ENCODE results near the gene FHIT. TPM values are rescaled to one million over a fixed set of nuclear protein-coding genes. Genes with fewer than 3 reads are reported as not detected.

Gene FHIT
- total and polyA plus RNA-seq, 2 experiments from 2014 or later = 0.22 to 0.90 TPM

- Histone ChIP-seq H3K4me2 (ENCODE audit: unreplicated experiment) (no peak overlapping the region), H4K20me1 (ENCODE audit: insufficient read depth) (no peaks in the 10 kb centered on the region), H3K27me3 (replicated peaks; ENCODE audit: insufficient read depth) (no peaks in the 10 kb centered on the region), H3K79me2 (ENCODE audit: insufficient read depth) (no peaks in the 10 kb centered on the region), H3F3A (ENCODE audit: insufficient read depth) (no peaks in the 10 kb centered on the region), H3K9ac (no peak overlapping the region), H3K27ac (no peak overlapping the region), H3K9me2 (ENCODE audit: insufficient read depth) (no peaks in the 10 kb centered on the region), H2AFZ (no peak overlapping the region), H3K4me3 (no peak overlapping the region), H3K36me3 (ENCODE audit: low read depth) (no peaks in the 10 kb centered on the region), H3K4me1 (ENCODE audit: insufficient read depth) (no peaks in the 10 kb centered on the region), H3K9me3 (ENCODE audit: low read depth) (no peaks in the 10 kb centered on the region)
- in situ Hi-C loops (cut with MboI) = no loop called here
- 37 to 43% methylated on average over 6 of the region's 6 CpGs for WGBS, 2 experiments (ENCODE audit: low coverage in 1 of 2, low lambda C conversion rate in 2 of 2, missing lambda C conversion rate in 2 of 2)
- TF ChIP-seq EZH2 (IDR thresholded peaks at IDR 0.05; ENCODE audit: insufficient read depth, poor library complexity, severe bottlenecking) (no peak), EZH2phosphoT487 (IDR thresholded peaks at IDR 0.05; ENCODE audit: insufficient read depth, low read depth) (no peak)
- no peak for DNase-seq
Measured at GRCh38 chr3:59998058-59998457, 1253.2 kb downstream of the FHIT start.

GRCh38 chr3:59997583-59997982, 1253.7 kb downstream of the FHIT start:
- Histone ChIP-seq H3K27me3 (replicated peaks; ENCODE audit: insufficient read depth) (no peaks in the 10 kb centered on the region), H3F3A (ENCODE audit: insufficient read depth) (no peaks in the 10 kb centered on the region), H3K36me3 (ENCODE audit: low read depth) (no peaks in the 10 kb centered on the region), H3K4me1 (ENCODE audit: insufficient read depth) (no peaks in the 10 kb centered on the region), H3K9me3 (ENCODE audit: low read depth) (no peaks in the 10 kb centered on the region), H3K27ac (no peak overlapping the region), H4K20me1 (ENCODE audit: insufficient read depth) (no peaks in the 10 kb centered on the region), H3K79me2 (ENCODE audit: insufficient read depth) (no peaks in the 10 kb centered on the region), H3K9me2 (ENCODE audit: insufficient read depth) (no peaks in the 10 kb centered on the region), H3K4me2 (ENCODE audit: unreplicated experiment) (no peak overlapping the region), H3K4me3 (no peak overlapping the region), H2AFZ (no peak overlapping the region), H3K9ac (no peak overlapping the region)
- DNase-seq = no peak
- WGBS, 2 experiments (ENCODE audit: low coverage in 1 of 2, low lambda C conversion rate in 2 of 2, missing lambda C conversion rate in 2 of 2) = 73 to 78% methylated on average over 1 of the region's 1 CpG
- in situ Hi-C loops (cut with MboI) = no loop called here
- TF ChIP-seq EZH2 (IDR thresholded peaks at IDR 0.05; ENCODE audit: insufficient read depth, poor library complexity, severe bottlenecking) = no peak

- Histone ChIP-seq H3K9me2 (ENCODE audit: insufficient read depth) (no peaks in the 10 kb centered on the region), H3K4me1 (ENCODE audit: insufficient read depth) (no peaks in the 10 kb centered on the region), H3K79me2 (ENCODE audit: insufficient read depth) (no peaks in the 10 kb centered on the region), H3F3A (ENCODE audit: insufficient read depth) (no peaks in the 10 kb centered on the region), H3K27me3 (replicated peaks; ENCODE audit: insufficient read depth) (no peaks in the 10 kb centered on the region), H3K9ac (no peak overlapping the region), H3K27ac (no peak overlapping the region), H4K20me1 (ENCODE audit: insufficient read depth) (no peaks in the 10 kb centered on the region), H3K9me3 (ENCODE audit: low read depth) (no peaks in the 10 kb centered on the region), H3K36me3 (ENCODE audit: low read depth) (no peaks in the 10 kb centered on the region), H2AFZ (no peak overlapping the region), H3K4me2 (ENCODE audit: unreplicated experiment) (no peak overlapping the region), H3K4me3 (no peak overlapping the region)
- TF ChIP-seq EZH2 (IDR thresholded peaks at IDR 0.05; ENCODE audit: insufficient read depth, poor library complexity, severe bottlenecking) = no peak
- TF ChIP-seq EZH2phosphoT487 (IDR thresholded peaks at IDR 0.05; ENCODE audit: insufficient read depth, low read depth) = no peak
- in situ Hi-C loops (cut with MboI) = no loop called here
- DNase-seq = peak; percentile 21
- WGBS, 2 experiments (ENCODE audit: low coverage in 1 of 2, low lambda C conversion rate in 2 of 2, missing lambda C conversion rate in 2 of 2) = 0 to 5% methylated on average over 2 of the region's 2 CpGs
Measured at GRCh38 chr3:59996056-59996455, 1255.2 kb downstream of the FHIT start.

GRCh38 chr3:59995563-59995962, 1255.7 kb downstream of the FHIT start:
- Histone ChIP-seq H3K4me3 (no peak overlapping the region), H3K4me2 (ENCODE audit: unreplicated experiment) (no peak overlapping the region), H3K36me3 (ENCODE audit: low read depth) (no peaks in the 10 kb centered on the region), H3K9me2 (ENCODE audit: insufficient read depth) (no peaks in the 10 kb centered on the region), H3K27me3 (replicated peaks; ENCODE audit: insufficient read depth) (no peaks in the 10 kb centered on the region), H2AFZ (no peak overlapping the region), H3K27ac (no peak overlapping the region), H3K9ac (no peak overlapping the region), H3K79me2 (ENCODE audit: insufficient read depth) (no peaks in the 10 kb centered on the region), H3K4me1 (ENCODE audit: insufficient read depth) (no peaks in the 10 kb centered on the region), H3F3A (ENCODE audit: insufficient read depth) (no peaks in the 10 kb centered on the region), H3K9me3 (ENCODE audit: low read depth) (no peaks in the 10 kb centered on the region), H4K20me1 (ENCODE audit: insufficient read depth) (no peaks in the 10 kb centered on the region)
- in situ Hi-C loops (cut with MboI) = no loop called here
- no peak for DNase-seq
- TF ChIP-seq EZH2 (IDR thresholded peaks at IDR 0.05; ENCODE audit: insufficient read depth, poor library complexity, severe bottlenecking) = no peak
- no peak for TF ChIP-seq EZH2phosphoT487 (IDR thresholded peaks at IDR 0.05; ENCODE audit: insufficient read depth, low read depth)
- WGBS, 2 experiments (ENCODE audit: low coverage in 1 of 2, low lambda C conversion rate in 2 of 2, missing lambda C conversion rate in 2 of 2) = 55% methylated on average over 4 of the region's 4 CpGs

GRCh38 chr3:59994732-59995304, 1256.4 kb downstream of the FHIT start:
- H3K9me2 ChIP-seq (ENCODE audit: insufficient read depth) = no peaks in the 10 kb centered on the region
- H3K9me3 ChIP-seq (ENCODE audit: low read depth) = no peaks in the 10 kb centered on the region
- H3K79me2 ChIP-seq (ENCODE audit: insufficient read depth) = no peaks in the 10 kb centered on the region
- no peak overlapping the region for H3K4me3 ChIP-seq
- H3K36me3 ChIP-seq (ENCODE audit: low read depth) = no peaks in the 10 kb centered on the region
- no peak for TF ChIP-seq EZH2phosphoT487 (IDR thresholded peaks at IDR 0.05; ENCODE audit: insufficient read depth, low read depth)
- no peak for TF ChIP-seq EZH2 (IDR thresholded peaks at IDR 0.05; ENCODE audit: insufficient read depth, poor library complexity, severe bottlenecking)
- no peak overlapping the region for H2AFZ ChIP-seq
- WGBS, 2 experiments (ENCODE audit: low coverage in 1 of 2, low lambda C conversion rate in 2 of 2, missing lambda C conversion rate in 2 of 2) = 40 to 52% methylated on average over 6 of the region's 6 CpGs
- H3K4me1 ChIP-seq (ENCODE audit: insufficient read depth) = no peaks in the 10 kb centered on the region
- no peak for DNase-seq
- no peaks in the 10 kb centered on the region for H3K27me3 ChIP-seq (replicated peaks; ENCODE audit: insufficient read depth)
- in situ Hi-C loops (cut with MboI) = no loop called here
- H3F3A ChIP-seq (ENCODE audit: insufficient read depth) = no peaks in the 10 kb centered on the region
- H3K4me2 ChIP-seq (ENCODE audit: unreplicated experiment) = no peak overlapping the region
- no peaks in the 10 kb centered on the region for H4K20me1 ChIP-seq (ENCODE audit: insufficient read depth)
- H3K27ac ChIP-seq = no peak overlapping the region
- H3K9ac ChIP-seq = no peak overlapping the region

All from GM23248 (cell line).